Measurements from ENCODE around the gene PROSER3.
"Not testable (repeated sequence)": the region's sequence is repeated elsewhere in the genome, so short reads cannot be mapped to it uniquely, and the experiment has no call there.

The PROSER3 gene

GRCh38 chr19:35722897-35723296, 35.1 kb upstream of the PROSER3 start:
- no peak for DNase-seq (ENCODE audit: low read depth)

GRCh38 chr19:35723671-35724070, 34.3 kb upstream of the PROSER3 start:
- no peak for DNase-seq (ENCODE audit: low read depth)

GRCh38 chr19:35724132-35724531, 33.8 kb upstream of the PROSER3 start:
- DNase-seq (ENCODE audit: low read depth): not testable (repeated sequence)

DNA sequence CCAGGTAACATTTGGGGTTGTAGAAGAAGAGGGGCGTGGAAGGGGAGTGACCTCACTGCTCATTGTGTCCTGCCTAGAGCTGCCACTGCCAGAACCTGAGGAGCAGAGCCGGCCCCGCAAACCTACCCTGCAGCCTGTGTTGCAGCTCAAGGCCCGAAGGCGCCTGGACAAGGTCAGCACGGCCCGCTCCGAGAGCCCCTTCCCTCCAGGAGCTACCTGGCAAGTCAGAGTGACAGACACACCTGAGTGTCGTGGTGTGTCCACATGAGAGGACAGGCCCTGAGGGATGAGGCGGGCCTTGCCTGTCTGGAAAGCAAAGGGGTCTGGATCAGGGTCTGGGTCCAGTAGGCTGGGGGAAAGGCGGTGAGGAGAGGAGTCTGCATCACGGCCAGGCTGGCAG, 33.4 kb upstream of the PROSER3 start:
- no peak for DNase-seq (ENCODE audit: low read depth)

DNA sequence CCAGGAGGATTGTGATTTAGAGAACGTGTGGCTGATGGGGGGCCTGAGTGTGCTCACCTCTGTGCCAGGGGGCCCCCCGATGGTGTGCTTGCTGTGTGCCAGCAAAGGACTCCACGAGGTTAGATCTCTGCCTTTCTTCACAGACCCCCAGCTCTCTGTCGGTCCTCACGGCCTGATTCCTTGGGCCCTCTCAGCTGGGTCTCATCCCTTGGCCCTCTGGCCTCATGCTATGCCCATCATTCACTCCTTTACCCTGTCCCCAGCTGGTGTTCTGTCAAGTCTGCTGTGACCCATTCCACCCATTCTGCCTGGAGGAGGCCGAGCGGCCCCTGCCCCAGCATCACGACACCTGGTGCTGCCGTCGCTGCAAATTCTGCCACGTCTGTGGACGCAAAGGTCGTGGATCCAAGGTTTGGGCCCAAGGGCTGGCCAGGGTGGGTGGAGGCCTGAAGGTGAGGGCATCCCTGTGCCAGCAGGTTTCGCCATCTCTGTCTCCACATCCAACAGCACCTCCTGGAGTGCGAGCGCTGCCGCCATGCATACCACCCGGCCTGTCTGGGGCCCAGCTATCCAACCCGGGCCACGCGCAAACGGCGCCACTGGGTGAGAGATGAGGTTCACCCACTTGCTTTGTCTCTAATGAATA, 32.6 kb upstream of the PROSER3 start:
- DNase-seq (ENCODE audit: low read depth): no peak

DNA sequence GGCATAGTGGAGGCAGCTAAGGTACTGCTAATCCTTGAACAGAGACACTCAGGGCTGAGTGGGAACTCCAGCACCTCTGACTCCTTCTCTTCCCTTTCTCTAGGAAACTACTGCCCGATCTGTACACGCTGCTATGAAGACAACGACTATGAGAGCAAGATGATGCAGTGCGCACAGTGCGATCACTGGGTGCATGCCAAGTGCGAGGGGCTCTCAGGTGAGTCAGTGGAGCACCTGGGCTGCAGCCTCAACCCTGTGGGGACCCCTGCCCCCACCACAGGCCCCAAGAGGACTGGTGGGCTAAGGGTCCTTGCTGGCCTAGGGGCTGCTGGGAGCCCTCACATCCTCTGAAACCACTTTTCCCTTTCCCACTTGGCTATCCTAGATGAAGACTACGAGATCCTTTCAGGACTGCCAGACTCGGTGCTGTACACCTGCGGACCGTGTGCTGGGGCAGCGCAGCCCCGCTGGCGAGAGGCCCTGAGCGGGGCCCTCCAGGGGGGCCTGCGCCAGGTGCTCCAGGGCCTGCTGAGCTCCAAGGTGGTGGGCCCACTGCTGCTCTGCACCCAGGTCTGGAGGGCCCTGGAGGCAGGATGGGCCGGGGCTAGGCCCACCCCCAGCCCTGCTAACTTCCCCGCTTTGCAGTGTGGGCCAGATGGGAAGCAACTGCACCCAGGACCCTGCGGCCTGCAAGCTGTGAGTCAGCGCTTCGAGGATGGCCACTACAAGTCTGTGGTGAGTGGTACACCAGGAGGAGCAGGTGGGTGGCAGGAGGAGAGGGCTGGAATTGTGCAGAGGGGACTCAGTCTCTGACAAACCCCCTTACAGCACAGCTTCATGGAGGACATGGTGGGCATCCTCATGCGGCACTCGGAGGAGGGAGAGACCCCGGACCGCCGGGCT, 30.7 kb upstream of the PROSER3 start:
- DNase-seq (ENCODE audit: low read depth): no peak

DNA sequence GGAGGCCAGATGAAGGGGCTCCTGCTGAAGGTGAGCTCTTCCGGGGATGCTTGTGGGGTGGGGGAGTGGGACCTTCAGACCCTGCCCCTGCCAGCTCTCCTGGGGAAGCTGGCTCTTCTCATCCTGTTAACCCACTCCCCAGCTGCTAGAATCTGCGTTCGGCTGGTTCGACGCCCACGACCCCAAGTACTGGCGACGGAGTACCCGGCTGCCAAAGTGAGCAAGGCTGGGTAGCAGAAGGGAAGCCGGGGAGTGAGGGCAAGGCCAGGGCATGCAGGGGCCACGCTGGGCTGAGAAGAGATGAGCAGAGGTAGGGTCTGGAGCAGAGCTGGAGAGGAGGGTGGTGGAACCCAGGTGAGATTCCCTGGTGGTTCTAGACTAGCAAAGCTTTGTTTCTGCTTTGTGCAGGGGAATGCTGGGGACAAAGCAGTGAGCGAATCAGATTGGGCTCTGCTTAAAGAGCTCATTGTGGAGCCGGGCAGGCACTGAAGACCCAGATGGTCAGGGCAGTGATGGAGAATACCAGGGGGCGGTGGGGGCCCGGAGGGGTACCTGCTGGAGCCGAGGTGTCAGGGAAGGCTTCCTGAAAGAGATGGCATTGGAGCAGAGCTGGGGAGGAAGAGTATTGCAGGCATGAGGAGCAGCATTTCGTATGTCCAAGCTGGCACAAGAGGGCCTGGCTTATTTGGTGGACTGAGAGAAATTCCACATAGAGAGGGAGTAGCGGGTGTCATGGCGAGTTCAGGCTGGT, 29.8 kb upstream of the PROSER3 start:
- DNase-seq (ENCODE audit: low read depth): no peak

GRCh38 chr19:35729021-35729420, 29.0 kb upstream of the PROSER3 start:
- no peak for DNase-seq (ENCODE audit: low read depth)

GRCh38 chr19:35729763-35730162, 28.2 kb upstream of the PROSER3 start:
- no peak for DNase-seq (ENCODE audit: low read depth)

DNA sequence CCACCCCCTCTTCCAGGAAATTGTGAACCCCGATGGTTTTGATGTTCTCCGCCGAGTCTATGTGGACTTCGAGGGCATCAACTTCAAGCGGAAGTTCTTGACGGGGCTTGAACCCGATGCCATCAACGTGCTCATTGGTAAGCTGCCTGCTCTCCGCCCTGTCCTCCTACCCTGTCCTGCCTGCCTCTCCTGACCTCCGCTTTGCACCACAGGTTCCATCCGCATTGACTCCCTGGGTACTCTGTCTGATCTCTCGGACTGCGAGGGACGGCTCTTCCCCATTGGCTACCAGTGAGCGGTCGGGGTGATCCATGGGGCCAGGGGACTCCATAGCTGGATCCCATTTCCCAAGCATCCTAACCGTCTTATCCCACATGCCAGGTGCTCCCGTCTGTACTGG, 27.6 kb upstream of the PROSER3 start:
- no peak for DNase-seq (ENCODE audit: low read depth)

DNA sequence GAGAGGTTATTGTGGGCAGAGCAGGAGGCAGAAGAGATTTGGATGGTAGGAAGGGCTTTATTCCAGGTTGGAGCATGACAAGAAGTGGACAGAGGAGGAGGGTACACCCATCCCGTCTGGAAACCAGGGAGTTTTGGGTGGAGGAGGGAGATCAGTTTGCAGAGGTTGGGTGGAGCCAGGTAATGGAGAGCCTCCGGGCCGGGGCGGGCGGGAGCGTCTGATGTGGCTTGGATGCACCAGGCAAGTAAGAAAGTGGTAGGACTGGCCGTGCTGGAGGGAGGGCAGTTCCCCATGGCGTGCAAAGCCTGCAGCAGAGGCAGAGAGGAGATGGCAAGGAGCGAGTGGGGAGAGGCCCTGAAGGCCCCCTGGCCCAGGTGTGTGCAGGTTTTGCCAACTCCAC, 26.6 kb upstream of the PROSER3 start:
- no peak for DNase-seq (ENCODE audit: low read depth)

GRCh38 chr19:35731779-35732405, 26.1 kb upstream of the PROSER3 start:
- no peak for DNase-seq (ENCODE audit: low read depth)

- DNase-seq (ENCODE audit: low read depth): no peak
These were observed 25.3 kb upstream of the PROSER3 start for GRCh38 chr19:35732540-35733179.

- no peak for DNase-seq (ENCODE audit: low read depth)
These were observed 24.5 kb upstream of the PROSER3 start for GRCh38 chr19:35733180-35734125.

GRCh38 chr19:35734273-35734672, 23.7 kb upstream of the PROSER3 start:
- no peak for DNase-seq (ENCODE audit: low read depth)

GRCh38 chr19:35734889-35735288, 23.1 kb upstream of the PROSER3 start:
- no peak for DNase-seq (ENCODE audit: low read depth)

GRCh38 chr19:35736913-35737886, 20.8 kb upstream of the PROSER3 start:
- no peak for DNase-seq (ENCODE audit: low read depth)

- no peak for DNase-seq (ENCODE audit: low read depth)
These were observed 19.7 kb upstream of the PROSER3 start for GRCh38 chr19:35738021-35738886.

GRCh38 chr19:35738887-35739229, 19.1 kb upstream of the PROSER3 start:
- no peak for DNase-seq (ENCODE audit: low read depth)
